Measurements from ENCODE around the gene PLVAP.

PLVAP gene, protein sequence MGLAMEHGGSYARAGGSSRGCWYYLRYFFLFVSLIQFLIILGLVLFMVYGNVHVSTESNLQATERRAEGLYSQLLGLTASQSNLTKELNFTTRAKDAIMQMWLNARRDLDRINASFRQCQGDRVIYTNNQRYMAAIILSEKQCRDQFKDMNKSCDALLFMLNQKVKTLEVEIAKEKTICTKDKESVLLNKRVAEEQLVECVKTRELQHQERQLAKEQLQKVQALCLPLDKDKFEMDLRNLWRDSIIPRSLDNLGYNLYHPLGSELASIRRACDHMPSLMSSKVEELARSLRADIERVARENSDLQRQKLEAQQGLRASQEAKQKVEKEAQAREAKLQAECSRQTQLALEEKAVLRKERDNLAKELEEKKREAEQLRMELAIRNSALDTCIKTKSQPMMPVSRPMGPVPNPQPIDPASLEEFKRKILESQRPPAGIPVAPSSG

GRCh38 chr19:17376935-17377600 is at the start of gene PLVAP:
Gene PLVAP (minus strand): TSS chr19:17377342. CDS start chr19:17377288, 54 bp downstream.
- no peak for DNase-seq

- DNase-seq, result no peak
These were observed 47.7 kb upstream of the PLVAP start for GRCh38 chr19:17424743-17425365.

GRCh38 chr19:17423429-17424208 is 46.5 kb upstream of the PLVAP start:
- no peak for DNase-seq

DNA sequence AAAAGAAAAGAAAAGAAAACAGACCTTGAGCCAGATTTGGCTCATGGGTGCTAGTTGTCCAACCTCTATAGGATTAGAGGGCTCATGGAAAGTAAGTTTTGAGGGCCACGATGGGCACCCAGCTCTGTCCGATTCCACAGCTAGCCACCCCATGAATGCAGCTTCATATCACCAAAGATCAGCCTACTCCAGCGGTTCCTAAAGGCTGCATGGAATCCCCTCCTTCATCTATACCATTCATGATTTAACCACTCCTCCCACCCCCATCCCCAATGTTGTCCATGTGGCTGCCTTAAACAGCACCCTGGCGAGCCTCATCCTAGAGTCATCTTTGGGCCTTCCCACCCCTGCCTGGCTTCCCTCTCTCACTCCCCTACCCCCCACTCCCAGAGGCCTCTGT is 44.8 kb upstream of the PLVAP start:
- no peak for DNase-seq

- DNase-seq, result no peak
These were observed 43.4 kb upstream of the PLVAP start for GRCh38 chr19:17420475-17420924.

- peak; percentile 68 to 89 for DNase-seq
These were observed 42.7 kb upstream of the PLVAP start, which contains the start of gene MVB12A for GRCh38 chr19:17419621-17420474. Gene MVB12A (plus strand): TSS chr19:17420047. CDS start chr19:17420136, 89 bp downstream.

GRCh38 chr19:17419154-17419620 is 42.0 kb upstream of the PLVAP start:
- no peak for DNase-seq

- no peak for DNase-seq
These were observed 41.6 kb upstream of the PLVAP start for GRCh38 chr19:17418710-17419109.

GRCh38 chr19:17415121-17415520 is 38.0 kb upstream of the PLVAP start:
- DNase-seq, result no peak

GRCh38 chr19:17414097-17414496 is 37.0 kb upstream of the PLVAP start:
- DNase-seq, result no peak

GRCh38 chr19:17411801-17412200 is 34.7 kb upstream of the PLVAP start:
- no peak for DNase-seq

GRCh38 chr19:17409990-17410389 is 32.8 kb upstream of the PLVAP start:
- DNase-seq, result no peak

DNA sequence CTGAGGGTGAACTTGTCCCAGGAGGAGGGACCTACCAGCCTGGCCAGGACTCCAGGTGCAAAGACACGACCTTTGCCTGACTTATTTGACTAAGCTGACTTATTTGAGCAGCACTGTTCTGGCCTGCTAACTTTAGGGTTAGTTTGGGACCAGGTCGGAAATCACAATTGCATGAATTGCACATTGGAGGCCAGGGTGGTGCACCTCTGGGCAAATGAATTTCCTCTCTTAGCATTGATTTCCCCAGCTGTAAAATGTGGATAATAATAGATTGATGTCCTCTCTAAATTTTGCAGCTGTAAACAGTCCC is 29.7 kb upstream of the PLVAP start:
- DNase-seq, result no peak

DNA sequence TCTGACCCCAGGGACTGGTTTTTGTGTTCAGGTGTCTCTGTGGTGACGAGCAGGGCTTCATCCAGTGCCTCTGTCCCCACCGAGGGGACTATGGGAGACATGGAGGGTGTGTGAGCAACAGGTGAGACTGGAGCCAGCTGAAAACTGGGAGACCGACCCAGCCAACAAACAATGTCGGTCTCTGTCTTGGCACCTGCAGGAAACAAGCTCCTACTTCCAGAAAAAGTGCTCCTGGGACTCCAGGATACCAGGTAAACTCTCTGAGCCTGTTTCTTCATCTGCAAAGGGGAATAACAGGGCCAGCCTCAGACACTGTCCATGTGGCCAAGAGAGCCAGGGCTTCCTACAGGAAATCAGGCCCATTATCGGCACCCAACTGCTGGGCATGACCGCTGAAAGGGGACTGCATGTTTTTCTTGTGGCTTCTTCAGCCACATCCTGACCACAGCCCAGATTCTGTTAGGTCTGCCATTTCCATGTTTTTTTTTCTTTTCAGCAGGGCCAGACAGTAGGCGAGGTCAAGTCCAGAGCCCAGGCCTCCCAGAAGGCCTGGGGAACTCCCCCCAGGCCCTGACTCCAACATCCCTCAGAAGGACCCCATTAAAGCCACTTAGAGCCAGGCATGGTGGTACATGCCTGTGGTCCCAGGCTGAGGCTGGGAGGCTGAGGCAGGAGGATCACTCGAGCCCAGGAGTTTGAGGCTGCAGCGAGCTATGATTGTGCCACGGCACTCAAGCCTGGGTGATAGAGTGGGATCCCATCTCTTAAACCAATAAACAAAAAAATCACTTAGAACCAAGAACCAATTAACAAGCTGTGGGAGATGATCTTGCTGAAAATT is 29.1 kb upstream of the PLVAP start:
- no peak for DNase-seq

GRCh38 chr19:17405250-17406045 is 28.3 kb upstream of the PLVAP start, which contains the start of gene BST2:
Gene BST2 (minus strand): TSS chr19:17405630. CDS start chr19:17405575, 55 bp downstream.
- DNase-seq, result no peak

DNA sequence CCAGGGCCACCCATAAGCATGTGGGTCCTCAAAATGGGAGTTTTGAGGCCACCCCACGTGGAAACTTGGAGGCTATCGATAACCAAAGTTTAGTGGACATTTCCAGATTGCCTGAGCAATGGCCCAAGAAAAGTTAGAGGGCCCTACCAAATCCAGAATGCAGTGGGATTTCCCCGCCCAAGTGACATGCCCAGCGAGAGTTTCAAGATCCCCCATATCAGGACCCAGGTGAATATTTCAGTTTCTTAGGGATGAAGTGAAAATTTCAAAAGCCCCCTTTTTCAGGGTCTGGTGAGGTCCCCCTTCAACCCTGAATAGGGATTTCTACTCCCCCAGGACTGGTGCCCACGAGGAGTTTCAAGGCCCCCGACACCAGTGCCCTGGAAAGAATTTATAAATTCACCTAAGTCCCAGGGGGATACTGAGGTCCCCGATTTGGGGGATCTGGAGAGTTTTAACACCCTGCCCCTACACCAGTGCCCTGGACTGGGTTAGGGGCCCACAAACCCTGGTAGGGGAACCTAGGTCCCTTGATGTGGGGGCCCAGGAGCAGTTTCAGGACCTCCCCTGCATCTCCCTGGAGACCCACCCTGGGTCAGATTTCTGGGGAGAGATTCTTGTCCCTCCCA is 27.6 kb upstream of the PLVAP start:
- DNase-seq, result no peak

DNA sequence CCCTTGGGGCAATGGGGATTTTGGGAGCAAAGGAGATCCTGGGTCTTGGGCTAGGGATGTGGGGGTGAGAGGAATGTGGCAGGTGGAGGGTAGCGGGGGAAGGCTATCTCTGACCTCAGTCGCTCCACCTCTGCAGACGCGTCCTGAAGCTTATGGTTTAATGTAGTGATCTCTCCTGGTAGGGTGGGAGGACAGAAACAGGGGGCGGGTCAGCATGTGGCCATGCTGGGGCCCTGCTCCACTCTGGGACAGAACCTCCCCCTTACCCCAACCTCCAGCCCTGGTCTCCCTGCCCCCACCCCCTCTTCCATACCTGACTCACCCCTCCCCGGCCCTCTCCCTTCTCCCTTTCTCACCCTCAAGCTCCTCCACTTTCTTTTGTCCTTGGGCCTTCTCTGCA is 26.9 kb upstream of the PLVAP start:
- DNase-seq, result no peak

DNA sequence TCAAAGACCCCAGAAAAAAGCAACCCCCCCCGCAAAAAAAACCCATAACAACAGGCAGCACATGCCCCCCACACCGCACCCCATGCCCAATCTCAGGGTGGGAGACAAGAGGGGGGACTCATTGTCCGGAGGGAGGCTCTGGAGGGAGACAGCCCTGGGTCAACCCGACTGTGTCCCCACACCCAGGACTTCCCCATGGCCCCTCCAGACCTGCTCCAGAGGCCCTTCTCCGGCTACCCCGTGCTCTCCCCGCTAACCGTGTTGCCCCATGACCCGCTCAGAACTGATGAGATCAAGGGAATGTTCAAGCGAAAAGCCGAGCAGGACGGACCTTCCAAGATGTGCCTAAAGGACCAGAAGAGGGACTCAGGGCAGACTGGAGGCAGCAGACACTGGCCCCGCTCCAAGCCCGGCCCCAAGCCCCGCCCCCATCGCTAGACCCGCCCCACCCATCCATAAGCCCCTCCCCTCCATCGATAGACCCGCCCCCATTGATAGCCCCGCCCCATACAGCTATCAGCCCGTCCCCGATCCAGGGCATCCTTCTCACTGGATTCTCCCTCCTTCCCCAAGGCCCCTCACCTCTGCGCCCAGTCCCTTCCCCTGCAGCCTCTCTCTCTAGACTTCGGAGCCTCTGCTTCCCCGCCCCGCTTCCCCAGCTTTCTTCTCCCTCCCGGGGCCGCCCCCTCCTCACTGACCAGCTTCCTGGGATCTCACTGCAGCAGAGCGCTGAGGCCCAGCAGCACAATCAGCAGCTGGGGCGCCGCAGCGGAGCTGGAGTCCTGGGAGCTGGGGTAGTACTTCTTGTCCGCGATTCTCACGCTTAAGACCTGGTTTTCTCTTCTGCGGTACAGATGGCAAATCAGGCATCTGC is 26.1 kb upstream of the PLVAP start:
- DNase-seq, result no peak
